Stimulated activated CD4-positive, alpha-beta T cell treated with anti-CD3 and anti-CD28 coated beads, Interleukin-12 subunit alpha, Interleukin-12 subunit beta, amount 100 ng/mL, for 4 hours (primary cell): ENCODE results near the gene RPL32.
"Not testable (repeated sequence)": the region's sequence is repeated elsewhere in the genome, so short reads cannot be mapped to it uniquely, and the experiment has no call there.

ENCODE experiments used
- DNase-seq: peaks from one replicate; pipeline ENCODE4 v3.0.0-alpha.2; 2020

The RPL32 gene

DNA sequence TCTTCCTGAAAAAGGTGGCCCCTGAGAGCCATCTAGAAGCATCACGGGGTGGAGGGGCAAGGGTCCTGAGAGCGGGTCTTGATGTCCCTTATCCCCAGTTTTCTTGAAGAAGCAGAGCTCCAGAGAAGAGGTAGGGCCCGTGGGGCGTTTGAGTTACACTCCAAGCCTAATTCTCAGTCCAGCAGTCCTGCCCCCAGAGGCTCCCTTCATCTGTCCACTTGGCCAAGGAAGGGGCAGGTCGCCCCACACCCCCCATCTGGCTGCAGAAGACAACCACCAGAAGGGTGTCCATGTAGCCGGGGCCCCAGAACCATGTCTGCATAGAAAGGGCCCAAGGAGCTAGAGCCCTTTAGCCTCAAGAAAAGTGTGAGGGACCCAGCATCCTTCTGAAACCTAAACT lies 25.5 kb upstream of the RPL32 start:
- no peak for DNase-seq

DNA sequence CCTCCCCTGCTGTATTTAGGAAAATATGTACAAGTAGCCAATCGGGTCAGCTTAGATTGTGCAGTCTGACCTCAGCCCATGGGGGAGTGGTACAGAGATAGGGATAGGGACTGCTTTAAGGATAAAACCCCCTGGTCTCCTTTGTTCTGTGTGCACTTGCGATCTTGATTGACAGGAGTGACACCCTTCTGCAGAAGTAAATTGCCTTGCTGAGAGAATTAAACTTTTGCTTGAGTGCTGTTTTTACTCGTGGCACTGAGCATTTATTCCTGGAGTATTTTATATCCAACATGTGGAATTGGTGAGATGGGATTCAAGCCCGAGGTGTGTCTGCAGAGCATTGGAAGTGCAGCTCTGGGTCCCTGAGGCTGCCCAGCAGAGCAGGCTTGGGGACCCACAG lies 23.9 kb upstream of the RPL32 start:
- no peak for DNase-seq

DNA sequence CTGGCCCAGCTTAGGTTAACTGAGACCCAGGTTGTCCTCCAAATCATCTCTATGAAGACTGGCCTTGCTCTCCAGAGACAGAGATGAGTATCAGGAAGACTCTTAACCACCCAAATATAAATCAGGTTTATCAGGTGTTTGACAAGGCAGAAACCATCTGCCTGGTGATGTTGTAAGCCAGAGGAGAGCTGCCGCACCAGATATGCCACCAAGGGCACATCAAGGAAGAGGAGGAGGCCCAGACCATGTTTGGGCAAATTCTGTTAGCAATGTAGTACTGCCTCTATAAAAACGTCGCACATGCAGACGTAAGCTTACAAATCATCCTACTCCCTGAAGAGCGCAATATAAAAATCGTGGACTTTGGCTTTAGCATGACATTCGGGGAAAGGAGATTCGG lies 21.0 kb upstream of the RPL32 start:
- no peak for DNase-seq

DNA sequence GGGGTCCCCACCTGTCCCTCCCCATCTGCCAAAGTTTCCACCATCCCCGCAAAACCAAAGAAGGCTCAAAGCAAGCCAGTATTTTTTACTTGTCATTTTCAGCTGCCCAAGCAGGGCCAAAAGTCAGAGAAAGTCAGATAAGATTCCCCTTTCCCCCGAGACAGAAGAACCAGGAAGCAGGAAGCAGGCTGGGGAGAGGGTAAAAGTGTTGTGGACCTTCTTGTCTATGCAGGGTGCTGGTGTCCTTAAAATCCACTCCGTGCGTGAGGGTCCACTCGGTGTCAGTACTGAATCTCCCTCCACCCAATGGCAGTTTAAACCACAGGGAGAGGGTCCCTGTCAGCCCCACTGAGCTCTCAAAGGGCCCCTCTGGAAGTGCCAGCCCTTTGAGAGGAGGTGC lies 20.2 kb upstream of the RPL32 start:
- no peak for DNase-seq

DNA sequence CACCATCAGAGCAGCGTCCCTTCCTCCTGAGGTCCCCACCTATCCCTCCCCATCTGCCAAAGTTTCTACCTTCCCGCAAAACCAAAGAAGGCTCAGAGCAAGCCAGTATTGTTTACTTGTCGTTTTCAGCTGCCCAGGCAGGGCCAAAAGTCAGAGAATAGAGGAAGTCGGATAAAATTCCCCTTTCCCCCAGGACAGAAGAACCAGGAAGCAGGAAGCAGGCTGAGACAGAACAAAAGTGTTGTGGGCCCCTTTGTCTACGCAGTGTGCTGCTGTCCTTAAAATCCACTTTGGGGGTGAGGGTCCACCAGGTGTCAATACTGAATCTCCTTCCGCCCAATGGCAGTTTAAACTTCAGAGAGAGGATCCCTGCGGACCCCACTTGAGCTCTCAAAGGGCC lies 18.5 kb upstream of the RPL32 start:
- no peak for DNase-seq

DNA sequence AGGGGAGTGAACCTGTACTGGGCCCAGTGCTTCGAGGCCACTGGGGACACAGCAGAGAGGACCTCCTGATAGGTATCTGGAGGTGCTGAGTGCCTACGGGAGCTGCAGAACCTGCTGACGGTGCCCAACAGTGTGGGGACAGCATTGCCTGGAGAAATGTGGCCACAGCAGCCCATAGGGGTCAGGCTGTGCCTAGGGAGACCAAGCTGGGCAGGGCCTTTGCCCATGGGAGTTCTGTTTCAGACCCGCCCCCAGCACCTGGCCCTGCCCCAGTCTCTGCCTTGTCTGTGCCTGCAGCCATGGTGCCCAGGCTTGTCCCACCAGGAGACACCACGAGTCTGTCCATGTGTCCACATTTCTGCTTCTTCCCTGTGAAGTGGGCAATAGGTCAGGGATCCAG lies 15.3 kb upstream of the RPL32 start:
- no peak for DNase-seq

DNA sequence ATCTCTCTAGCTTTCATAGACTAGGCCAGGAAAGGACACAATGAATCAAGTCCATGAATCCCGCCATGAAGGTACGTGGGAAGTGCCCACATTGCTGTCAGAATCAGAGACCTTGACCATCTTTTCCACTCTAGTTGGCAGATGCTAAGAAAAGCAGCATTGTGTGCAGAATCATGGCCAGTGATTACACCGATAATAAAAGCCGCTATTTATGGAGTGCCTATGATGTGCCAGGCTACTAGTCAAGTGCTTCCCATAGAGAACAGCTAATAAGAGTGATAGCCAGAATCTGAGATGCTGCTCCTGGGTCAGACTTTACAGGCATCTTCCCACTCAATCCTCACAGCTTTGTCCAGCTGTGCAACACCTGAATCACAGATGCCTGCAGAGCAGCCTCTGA lies 13.2 kb upstream of the RPL32 start:
- DNase-seq = no peak

DNA sequence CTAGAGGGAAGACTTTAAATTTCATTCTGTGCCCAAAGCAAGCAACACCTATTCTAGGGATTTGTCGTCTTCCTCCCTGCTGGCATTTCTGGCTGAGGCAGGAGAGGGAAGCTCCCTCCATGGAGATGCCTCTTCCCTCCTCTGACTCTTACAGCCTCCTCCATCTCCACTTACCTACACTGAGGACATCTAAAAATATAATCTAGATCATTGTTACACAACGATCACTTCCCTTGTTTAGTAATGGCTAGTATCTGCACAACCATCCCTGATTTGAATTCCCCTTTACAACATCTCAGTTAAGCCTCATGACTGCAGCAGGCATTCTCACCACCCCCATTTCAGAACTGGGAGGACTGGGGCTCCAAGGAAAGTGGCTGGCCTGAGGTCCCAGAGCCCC lies 12.5 kb upstream of the RPL32 start:
- not testable (repeated sequence) for DNase-seq

DNA sequence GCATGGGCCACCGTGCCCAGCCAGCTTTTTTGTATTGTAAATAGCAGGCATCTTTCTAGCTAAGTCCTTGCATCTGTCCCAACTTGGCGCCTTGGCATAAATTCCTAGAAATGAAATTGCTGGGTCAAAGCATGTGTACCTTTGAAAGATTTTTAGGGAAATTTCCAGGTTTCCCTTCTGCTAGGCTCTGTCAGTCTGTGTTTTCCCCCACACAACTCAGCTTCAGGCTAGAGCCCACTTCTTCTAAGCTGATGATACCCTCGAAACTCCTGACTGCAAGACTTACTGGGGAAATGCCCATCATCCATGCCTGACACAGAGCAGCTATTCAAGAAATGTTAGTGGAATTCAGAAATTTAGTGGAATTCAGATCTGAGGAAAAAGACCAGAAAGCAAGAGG lies 10.8 kb upstream of the RPL32 start:
- no peak for DNase-seq

DNA sequence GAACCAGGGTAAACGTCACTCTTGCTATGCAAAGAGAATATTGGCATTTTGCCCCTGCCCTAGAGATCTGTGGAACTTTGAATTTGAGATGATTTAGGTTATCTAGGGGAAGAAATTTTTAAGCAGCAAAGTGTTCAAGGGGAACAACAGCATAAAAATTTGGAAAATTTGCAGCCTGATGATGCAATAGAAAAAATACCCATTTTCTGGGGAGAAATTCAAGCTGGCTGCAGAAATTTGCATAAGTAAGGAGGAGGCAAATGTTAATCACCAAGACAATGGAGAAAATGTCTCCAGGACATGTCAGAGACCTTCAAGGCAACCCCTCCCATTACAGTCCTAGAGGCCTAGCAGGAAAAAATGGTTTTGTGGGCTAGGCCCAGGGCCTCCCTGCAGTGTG lies 4.4 kb upstream of the RPL32 start:
- DNase-seq = no peak

DNA sequence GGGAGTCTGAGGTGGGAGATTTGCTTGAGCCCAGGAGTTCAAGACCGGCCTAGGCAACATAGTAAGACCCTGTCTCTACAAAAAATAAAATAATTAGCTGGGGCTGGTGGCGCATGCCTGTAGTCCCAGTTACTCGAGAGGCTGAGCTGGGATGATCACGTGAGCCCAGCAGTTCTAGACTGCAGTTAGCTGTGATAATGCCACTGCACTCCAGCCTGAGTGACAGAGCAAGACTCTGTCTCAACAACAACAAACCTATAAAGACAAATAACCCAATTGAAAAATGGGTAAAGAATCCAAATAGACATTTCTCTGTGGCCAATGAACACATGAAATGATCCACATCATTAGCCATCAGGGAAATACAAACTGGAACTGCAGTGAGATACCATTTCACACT lies 1.1 kb upstream of the RPL32 start:
- DNase-seq = no peak

DNA sequence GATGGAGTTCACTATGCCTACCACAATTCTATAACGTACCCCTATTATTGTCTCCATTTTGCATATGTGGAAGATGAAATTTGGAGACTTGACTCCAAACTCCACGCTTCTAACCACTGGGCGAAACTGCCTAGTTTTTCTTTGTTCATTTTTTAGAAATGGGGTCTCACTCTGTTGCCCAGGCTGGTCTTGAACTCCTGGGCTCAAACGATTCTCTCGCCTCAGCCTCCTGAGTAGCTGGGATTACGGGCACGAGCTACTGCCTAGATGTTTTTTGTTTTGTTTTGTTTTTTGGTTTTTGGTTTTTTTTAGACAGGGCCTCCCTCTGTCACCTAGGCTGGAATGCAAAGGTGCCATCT lies 584 bp upstream of the RPL32 start:
- DNase-seq = no peak

DNA sequence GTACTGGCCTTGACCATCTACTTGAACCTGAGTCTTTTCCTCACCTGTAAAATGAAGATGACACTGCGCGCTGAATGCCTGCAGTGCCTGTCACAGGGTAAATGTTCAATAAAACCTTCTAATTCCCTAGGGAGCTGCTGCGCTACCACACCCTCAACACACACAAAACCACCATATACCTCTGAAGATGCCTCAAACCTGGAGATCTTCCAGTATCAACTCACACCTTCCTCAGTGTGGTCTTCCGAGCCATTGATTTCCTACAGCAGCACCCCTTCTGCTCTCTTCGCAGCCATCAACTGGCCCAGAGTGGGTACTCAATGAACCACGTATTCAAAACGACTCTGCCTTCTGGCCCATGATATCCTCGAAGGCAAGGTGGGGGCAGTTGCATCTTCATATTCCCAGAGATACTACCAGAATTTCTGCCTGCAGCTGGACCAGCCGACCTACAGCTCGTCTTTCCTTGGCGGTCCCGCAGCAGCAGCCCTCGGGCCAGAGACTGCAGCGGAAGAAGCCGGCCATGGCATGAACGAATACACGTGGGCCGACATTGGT lies 695 bp downstream of the RPL32 start:
- DNase-seq = no peak

DNA sequence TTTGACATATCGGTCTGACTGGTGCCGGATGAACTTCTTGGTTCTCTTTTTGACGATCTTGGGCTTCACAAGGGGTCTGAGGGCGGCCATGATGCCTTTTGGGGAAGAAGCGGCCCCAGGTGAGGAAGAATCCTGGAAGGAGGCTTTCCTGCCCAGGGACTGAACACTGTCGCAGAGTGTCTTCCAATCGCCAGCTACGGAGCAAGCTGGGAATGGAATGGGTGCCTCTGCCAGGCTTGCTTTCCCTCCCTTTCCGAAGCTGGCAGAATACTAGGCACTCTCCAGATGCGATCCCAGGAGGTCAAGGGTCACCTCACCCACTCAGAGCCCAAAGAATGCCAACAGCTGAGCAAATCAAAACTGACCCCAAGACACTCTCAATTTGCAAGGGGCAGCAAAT lies 1.2 kb downstream of the RPL32 start:
- DNase-seq = not testable (repeated sequence)

DNA sequence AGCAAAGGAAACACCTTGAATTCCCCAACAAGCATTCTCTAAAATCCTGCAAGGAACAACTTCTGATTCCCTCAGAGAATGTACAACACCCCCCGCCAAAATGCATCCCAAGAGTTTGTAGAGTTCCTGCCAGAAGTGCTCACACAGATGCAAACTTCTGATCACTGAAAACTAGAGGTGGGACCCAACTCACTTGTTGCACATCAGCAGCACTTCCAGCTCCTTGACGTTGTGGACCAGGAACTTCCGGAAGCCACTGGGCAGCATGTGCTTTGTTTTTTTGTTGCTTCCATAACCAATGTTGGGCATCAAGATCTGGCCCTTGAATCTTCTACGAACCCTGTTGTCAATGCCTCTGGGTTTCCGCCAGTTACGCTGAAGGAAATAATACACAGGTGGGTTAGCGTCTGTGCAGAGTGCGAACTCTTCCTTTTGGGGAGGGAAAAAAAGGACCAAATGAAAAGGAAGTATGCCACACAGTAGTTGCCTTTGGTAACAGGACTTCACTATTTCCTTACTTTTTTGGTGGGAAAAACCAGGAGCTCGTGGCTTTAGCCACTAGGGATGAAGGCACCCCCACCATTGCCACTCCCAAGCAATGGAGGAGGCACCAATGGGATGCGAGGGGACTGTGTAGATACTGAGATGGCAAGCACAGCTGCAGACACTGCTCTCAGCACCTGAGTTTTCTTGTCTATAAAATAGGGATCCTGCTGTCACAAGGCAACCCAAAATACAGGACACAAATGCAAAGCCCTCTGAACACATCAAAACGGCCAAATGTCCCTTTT lies 2.0 kb downstream of the RPL32 start:
- DNase-seq = no peak

DNA sequence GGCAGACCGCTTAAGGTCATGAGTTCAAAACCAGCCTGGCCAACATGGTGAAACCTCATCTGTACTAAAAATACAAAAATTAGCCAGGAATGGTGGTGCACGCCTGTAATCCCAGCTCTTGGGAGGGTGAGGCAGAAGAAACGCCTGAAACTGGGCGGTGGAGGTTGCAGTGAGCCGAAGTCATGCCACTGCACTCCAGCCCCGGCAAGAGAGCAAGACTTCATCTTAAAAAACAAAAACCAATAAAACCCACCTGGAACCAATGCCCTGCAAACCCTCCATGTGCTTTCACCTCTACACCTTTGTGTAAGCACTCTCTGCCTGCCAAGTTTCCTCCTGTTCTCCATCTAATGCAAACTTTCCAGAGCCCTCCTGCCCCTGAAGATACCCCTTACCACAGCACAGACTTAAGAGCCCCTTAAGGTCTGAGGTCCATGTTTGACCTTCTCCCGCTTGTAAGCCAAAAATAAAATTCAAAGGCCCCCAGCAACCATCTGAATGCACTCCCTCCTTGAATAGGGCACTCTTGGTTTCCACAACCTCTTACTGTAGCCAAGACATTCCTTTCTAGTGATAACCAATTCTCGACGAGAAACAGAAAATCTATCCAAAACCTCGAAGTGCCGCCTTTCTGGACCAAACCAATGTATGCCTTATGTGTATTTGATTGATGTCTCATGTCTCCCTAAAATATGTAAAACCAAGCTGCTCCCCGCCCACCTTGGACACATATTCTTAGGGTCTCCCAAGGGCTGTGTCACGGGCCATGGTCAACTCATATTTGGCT lies 3.0 kb downstream of the RPL32 start:
- DNase-seq = no peak

DNA sequence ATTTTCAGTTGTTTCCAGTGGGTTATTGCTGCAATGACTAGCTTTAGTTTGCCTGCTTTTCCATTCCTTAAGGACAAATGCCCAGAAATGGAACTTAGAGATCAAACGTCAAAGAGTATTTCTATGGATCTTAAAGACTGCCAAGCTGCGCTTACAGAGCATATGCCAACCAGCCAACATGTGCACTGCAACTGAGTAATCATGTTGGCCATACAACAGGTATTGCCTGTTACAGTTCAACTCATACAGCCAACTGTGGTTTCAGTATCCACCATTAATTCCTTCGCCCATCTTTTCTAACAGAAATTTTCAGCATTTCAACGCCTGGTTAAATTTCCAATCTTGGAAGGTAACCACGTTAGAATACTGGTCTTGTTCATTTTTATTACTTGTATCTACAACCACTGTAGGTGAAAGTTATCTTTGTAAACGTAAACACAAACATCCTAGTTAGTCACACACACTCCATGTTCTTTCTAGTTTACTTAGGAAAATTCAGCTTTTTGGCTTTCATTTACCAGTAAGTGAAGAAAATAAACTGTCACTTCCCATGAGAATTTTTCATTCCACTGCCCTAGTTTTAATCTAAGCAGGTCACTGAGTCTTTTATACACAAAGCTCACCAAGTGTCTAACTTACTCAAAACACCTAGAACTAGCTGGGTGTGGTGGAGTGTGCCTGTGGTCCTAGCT lies 3.9 kb downstream of the RPL32 start:
- no peak for DNase-seq

DNA sequence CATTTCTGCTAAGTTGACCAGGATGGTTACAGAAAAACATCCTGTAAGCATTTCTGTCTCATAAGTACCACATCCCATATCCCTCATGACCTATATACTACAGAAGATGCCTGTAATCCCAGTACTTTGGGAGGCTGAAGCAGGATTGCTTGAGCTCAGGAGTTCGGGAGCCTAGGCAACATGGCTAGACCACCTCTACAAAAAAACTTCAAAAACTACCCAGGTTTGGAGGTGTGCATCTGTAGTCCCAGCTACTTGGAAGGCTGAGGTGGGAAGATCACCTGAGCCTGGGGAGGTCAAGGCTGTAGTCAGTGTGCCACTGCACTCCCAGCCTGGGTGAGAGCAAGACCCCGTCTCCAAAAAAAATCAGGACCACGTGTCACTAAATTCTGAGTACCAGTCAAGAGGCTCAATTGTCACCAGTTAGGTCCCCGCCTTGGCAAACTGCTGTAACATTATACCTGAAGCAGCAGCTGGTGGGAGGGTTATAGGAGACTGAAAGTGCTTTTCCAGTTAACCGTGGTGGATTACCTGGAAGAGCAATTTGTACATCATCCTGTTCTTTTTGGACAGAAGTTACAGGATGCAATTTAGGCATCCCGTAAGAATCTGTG lies 6.2 kb downstream of the RPL32 start:
- no peak for DNase-seq

DNA sequence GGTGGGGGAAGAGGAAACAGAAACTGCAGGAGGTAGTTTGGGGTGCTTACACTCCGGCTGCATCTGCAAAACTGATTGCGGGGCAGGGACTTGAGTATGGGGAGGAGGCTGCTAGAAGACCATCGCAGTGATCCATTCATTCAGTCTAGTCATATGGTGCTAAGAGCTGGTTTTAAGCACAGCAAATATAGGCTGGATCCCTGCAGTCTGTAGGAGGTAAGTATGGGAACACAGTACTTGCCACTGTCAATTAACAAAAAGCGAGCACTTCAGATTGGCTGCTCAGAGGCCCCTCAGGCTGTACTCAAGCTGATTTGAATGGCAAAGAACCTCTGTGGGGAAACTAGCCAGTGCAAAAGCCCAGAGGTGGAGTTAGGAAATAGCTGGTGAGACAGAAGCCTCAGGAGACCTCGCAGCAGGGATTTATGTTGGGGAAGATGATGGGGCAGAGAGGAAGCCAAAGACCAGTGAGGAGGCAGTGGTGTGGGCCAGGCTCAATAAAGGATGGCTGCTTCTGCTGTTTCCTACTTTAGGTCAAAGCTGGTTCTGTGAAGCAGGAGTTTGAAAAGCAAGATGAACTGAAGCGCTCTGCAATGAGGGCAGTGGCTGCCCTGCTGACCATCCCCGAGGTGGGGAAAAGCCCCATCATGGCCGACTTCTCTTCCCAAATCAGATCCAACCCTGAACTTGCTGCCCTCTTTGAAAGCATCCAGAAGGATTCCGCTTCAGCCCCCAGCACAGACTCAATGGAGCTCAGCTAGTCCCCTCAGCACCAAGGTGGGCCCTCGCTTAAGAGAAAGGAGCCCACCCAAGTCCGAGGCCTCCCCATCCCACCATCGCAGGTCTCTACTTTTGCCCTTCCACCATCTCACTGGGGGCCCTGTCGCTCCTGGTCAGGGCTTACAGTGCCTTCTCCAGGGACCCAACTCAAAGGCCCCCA lies 7.9 kb downstream of the RPL32 start:
- no peak for DNase-seq

DNA sequence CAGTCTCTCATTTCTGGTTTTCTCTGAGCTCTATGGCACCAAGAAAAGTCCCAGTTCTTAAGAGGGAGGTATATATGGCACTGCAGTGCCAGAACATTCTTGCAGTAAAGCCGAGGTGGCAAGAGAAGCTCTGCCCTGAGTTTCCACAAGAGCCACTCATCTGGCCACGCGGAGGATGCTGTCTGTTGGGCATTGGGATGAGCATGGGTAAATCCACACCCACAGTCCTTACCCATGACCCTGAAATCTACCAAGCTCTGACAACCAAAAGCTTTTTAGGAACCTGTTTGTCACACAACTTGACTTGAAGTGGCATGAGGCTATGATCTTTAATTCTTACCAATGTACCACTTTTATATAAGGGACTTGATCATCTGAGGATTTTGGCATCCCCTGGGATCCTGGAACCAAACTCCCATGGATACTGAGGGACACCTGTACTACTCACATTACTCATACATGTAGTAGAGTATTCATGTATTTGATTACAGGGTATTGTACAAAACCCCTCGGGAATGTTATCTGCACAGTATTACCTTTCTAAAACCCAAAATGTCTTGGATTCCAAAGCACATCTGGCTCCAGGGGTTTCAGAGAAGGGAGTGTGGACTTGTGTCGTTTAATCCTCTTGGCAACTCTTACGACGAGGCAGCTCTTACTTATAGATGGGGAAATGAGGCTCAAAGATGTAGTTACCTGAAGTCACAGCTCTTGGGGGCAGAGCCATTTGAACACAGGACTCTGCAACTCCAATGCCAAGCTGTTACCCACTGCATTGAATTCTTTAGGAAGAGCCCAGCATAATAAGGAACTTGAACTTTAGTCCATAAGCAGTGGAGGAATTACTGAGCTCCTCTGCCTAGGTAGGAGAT lies 8.8 kb downstream of the RPL32 start:
- DNase-seq = no peak

DNA sequence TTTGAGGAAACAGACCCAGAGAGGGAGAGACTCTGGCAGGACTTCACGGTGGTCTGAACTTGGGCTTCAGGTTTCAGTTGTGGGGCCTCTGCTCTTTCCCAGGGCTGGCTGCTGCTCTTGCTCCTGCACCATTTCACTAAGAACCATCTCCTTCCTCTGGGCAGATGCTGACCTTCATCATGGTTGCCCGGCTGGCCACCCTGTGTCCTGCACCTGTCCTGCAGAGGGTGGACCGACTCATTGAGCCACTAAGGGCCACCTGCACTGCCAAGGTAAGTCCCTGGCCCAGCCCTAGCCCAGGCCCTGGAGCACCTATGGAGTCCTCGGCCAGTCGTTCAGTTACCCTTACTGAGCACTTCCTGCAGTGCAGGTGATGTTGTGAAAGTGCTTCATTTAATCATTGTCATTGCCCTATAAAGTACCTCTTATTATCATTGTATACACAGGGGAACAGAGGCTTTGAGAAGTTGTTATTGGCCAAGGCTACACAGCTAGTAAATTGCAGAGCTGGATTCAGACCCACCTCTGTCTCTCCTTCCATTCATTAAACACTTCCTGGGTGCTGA lies 10.0 kb downstream of the RPL32 start:
- DNase-seq = no peak
